Esophagus squamous epithelium (tissue), 5 donors: ENCODE data around the gene ASTN1. TPM values are rescaled to one million over a fixed set of nuclear protein-coding genes. Genes with fewer than 3 reads are reported as not detected.

Source experiments
- DNase-seq: peaks from one replicate; lab custom pipeline; 2025; lab: John Stamatoyannopoulos, UW
- H3K27ac ChIP-seq, 4 donors: fragments of 200-600 bp; sonication (generic); one replicate each; pipeline ENCODE4 v1.5.1; 2016 to 2019; ENCODE audit warnings: mild to moderate bottlenecking in 1 of 4
- H3K27me3 ChIP-seq, 4 donors: fragments of 200-600 bp; sonication (generic); 1 replicate in 3 of 4; 2 replicates in 1 of 4; pipeline versions ENCODE4 v1.5.1 to v1.6.0; 2017 to 2021; ENCODE audit warnings: antibody characterized with exemption in 1 of 4
- H3K36me3 ChIP-seq, 3 donors: fragments of 200-600 bp; sonication (generic); one replicate each; pipeline ENCODE4 v1.5.1; 2016 to 2019
- H3K4me1 ChIP-seq, 3 donors: fragments of 200-600 bp; sonication (generic); one replicate each; pipeline ENCODE4 v1.5.1; 2017 to 2019
- H3K4me3 ChIP-seq, 4 donors: fragments of 200-600 bp; sonication (generic); 1 replicate in 3 of 4; 2 replicates in 1 of 4; pipeline ENCODE4 v1.5.1; 2016 to 2019; ENCODE audit warnings: mild to moderate bottlenecking in 2 of 4, moderate library complexity in 1 of 4
- H3K9me3 ChIP-seq, 3 donors: fragments of 200-600 bp; sonication (generic); one replicate each; pipeline ENCODE4 v1.5.1; 2016 to 2019
- CTCF ChIP-seq, 6 experiments: fragments of 450-650 bp in 4 of 6; fragments of 200-600 bp in 2 of 6; sonication (generic) in 2 of 6; IDR thresholded peaks; one replicate each; pipeline ENCODE4 v1.5.1; 2016 to 2019; ENCODE audit warnings: antibody characterized with exemption in 6 of 6, mild to moderate bottlenecking in 4 of 6, moderate library complexity in 4 of 6
- POLR2A ChIP-seq, 4 donors: fragments of 450-650 bp; IDR thresholded peaks; one replicate each; pipeline ENCODE4 v1.6.1; 2017; ENCODE audit warnings: antibody characterized with exemption in 4 of 4, mild to moderate bottlenecking in 4 of 4, moderate library complexity in 3 of 4
- WGBS, 2 donors: methylation state at CpG; one replicate each; pipeline ENCODE4 v1.1.5; 2018; 5-methylcytosine and 5-hydroxymethylcytosine counted together
- intact Hi-C: fragments of 100-400 bp; cut with DNase I; formaldehyde crosslinking; loops from one replicate; pipeline ENCODE4 v1.15.0; 2022
- total RNA-seq, 4 donors: library from RNA; depleted of rRNA; stranded (reverse); fragments of >200 nt; gene quantifications; one replicate each; pipeline ENCODE4 v1.1.0, GENCODE V29; 2016
- donor health status: DM: yes; HTN: yes; CAD: no.

The ASTN1 gene
- total RNA-seq, 4 donors from 2014 or later, result under 0.01 TPM; not detected in 3

DNA sequence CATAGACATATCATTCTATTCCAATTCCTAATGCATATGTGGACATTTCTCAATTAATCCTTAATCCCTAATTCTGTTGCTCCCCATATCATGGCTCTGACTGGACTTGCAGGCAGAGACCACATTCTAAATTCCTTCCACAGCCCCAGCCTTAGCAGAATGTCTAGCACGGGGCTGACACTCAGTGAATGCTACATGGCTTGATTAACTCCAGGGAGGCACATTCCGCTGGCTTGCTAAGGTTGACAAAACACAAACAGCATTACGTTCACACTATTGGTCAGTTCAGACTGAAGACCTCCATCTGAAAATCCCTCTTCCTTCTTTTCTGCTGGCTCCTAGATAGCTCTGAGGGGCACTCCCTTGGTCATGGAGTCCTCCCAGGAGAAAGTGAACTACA, 119.4 kb downstream of the ASTN1 start:
- TF ChIP-seq CTCF (IDR thresholded peaks at IDR 0.05), result no peak
- no peak for TF ChIP-seq POLR2A (IDR thresholded peaks at IDR 0.05)
- no peak overlapping the region for H3K4me3 ChIP-seq
- H3K4me1 ChIP-seq, result no peaks in the 10 kb centered on the region
- no peaks in the 10 kb centered on the region for H3K27me3 ChIP-seq
- H3K9me3 ChIP-seq, result no peaks in the 10 kb centered on the region
- intact Hi-C loops, result no loop called here
- WGBS, 2 donors, result 68 to 72% methylated on average over 3 of the region's 3 CpGs
- no peak for DNase-seq
- no peak overlapping the region for H3K27ac ChIP-seq
- no peaks in the 10 kb centered on the region for H3K36me3 ChIP-seq

GRCh38 chr1:177044390-177044789, 120.1 kb downstream of the ASTN1 start:
- DNase-seq, result no peak
- H3K4me3 ChIP-seq, result no peak overlapping the region
- H3K27me3 ChIP-seq, result no peaks in the 10 kb centered on the region
- H3K36me3 ChIP-seq, result no peaks in the 10 kb centered on the region
- intact Hi-C loops, result no loop called here
- no peak overlapping the region for H3K27ac ChIP-seq
- no peaks in the 10 kb centered on the region for H3K4me1 ChIP-seq
- 85 to 100% methylated on average over 2 to 8 of the region's 8 CpGs for WGBS, 2 donors
- H3K9me3 ChIP-seq, result no peaks in the 10 kb centered on the region
- TF ChIP-seq POLR2A (IDR thresholded peaks at IDR 0.05), result no peak
- TF ChIP-seq CTCF (IDR thresholded peaks at IDR 0.05), result no peak

GRCh38 chr1:177043597-177043996, 120.9 kb downstream of the ASTN1 start:
- WGBS, 2 donors, result 77 to 79% methylated on average over 5 of the region's 5 CpGs
- no peaks in the 10 kb centered on the region for H3K4me1 ChIP-seq
- no peaks in the 10 kb centered on the region for H3K27me3 ChIP-seq
- intact Hi-C loops, result no loop called here
- no peak overlapping the region for H3K27ac ChIP-seq
- no peak for TF ChIP-seq CTCF (IDR thresholded peaks at IDR 0.05)
- TF ChIP-seq POLR2A (IDR thresholded peaks at IDR 0.05), result no peak
- no peak overlapping the region for H3K4me3 ChIP-seq
- H3K9me3 ChIP-seq, result no peaks in the 10 kb centered on the region
- DNase-seq, result no peak
- H3K36me3 ChIP-seq, result no peaks in the 10 kb centered on the region

- H3K4me3 ChIP-seq, result no peak overlapping the region
- DNase-seq, result no peak
- no peaks in the 10 kb centered on the region for H3K27me3 ChIP-seq
- TF ChIP-seq CTCF (IDR thresholded peaks at IDR 0.05), result no peak
- TF ChIP-seq POLR2A (IDR thresholded peaks at IDR 0.05), result no peak
- no peaks in the 10 kb centered on the region for H3K9me3 ChIP-seq
- H3K27ac ChIP-seq, result no peak overlapping the region
- no peaks in the 10 kb centered on the region for H3K4me1 ChIP-seq
- intact Hi-C loops, result no loop called here
- no peaks in the 10 kb centered on the region for H3K36me3 ChIP-seq
Measured at GRCh38 chr1:177035586-177035985, 128.9 kb downstream of the ASTN1 start.

DNA sequence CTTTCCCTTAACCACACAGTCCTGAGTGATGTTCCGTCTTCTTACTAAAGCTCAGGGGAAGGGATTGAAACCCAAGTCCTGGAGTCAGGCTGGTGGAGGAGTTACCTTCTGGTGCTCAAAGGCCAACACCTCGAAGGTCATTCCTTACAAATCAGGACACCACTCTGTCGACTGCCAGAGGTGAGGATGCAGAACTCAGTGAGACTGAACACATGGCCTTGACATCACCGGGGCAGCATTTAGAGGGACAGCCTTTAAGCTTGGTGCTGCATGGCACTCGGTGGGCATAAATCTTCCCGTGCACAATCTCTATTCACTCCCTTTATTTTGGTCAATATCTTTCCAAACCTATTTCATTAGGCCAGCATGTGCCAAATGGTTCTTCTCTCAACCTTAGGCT, 130.9 kb downstream of the ASTN1 start:
- Histone ChIP-seq H3K4me1 (no peaks in the 10 kb centered on the region), H3K27ac (no peak overlapping the region), H3K27me3 (no peaks in the 10 kb centered on the region), H3K36me3 (no peaks in the 10 kb centered on the region), H3K9me3 (no peaks in the 10 kb centered on the region), H3K4me3 (no peak overlapping the region)
- WGBS, 2 donors, result 56 to 72% methylated on average over 5 to 6 of the region's 6 CpGs
- TF ChIP-seq POLR2A (IDR thresholded peaks at IDR 0.05) (no peak), CTCF (IDR thresholded peaks at IDR 0.05) (no peak)
- DNase-seq, result no peak
- intact Hi-C loops, result no loop called here
